Stimulated activated CD4-positive, alpha-beta T cell treated with anti-CD3 and anti-CD28 coated beads, Interleukin-12 subunit alpha, Interleukin-12 subunit beta, amount 100 ng/mL, for 4 hours (primary cell): ENCODE data around the gene SAG.

Experiments used
- DNase-seq: peaks from one replicate; pipeline ENCODE4 v3.0.0-alpha.2; 2020

SAG gene

DNA sequence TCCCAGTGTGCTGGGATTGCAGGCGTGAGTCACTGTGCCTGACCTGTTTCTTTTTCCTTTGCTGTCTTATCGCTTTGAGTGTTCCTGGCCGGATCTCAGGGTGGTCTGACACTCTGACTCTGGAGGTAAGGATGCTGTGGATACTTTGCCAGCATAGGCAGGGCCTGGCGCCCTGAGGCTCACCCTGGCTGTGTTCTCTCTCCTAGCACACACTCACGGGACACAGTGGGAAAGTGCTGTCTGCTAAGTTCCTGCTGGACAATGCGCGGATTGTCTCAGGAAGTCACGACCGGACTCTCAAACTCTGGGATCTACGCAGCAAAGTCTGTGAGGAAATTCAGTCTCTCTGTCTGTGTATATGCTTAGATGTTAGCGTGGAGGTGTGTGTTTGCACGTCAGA, 18.0 kb upstream of the SAG start:
- DNase-seq: no peak

DNA sequence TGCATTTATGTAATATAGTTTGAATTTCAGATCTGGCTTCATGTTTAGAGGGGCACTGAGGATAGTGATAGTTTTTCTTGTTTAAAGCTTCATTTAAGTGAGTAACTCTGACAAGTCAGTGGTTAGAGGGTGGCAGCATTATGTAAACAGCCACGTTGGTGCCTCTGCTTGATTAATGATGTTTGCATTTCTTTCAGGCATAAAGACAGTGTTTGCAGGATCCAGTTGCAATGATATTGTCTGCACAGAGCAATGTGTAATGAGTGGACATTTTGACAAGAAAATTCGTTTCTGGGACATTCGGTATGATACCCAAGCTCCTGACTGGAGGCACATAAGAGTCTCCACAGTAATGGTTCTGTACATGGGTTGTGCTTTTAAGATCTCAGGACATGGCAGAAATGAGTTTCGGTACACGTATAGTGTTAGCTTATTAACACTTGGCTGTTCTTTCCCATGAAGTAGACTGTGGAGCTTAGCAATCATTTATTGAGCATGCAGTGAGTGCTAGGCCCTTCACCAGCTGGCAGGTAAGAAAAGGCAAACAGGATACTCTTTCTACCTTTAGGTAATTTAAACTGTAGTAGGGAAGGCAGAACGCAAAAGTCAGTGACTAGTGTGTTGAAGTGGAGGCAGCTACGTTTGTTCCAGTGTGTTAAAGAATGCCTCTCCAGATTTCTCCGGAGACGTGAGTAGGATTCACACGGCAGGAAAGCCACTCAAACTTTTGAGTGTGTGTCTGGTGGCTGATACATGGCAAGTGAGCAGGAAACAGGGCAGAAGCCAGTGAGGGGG, 17.4 kb upstream of the SAG start:
- no peak for DNase-seq

DNA sequence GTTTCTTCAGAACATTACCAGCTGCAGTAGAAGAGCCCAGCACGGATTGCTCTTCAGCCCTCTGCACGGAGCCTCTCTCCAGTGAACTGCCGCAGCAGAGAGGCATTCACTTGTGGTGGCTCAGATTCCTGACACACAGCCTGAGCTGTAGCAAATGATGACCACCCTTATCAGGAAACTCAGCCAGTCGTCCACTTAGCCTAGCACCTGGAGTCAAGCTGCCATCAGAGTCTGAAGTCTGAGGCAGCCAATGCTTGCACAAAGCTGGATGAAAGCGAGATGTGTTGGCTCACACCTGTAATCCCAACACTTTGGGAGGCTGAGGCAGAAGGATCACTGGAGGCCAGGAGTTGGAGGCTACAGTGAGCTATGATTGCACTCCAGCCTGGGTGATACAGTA, 11.7 kb upstream of the SAG start:
- DNase-seq: no peak

DNA sequence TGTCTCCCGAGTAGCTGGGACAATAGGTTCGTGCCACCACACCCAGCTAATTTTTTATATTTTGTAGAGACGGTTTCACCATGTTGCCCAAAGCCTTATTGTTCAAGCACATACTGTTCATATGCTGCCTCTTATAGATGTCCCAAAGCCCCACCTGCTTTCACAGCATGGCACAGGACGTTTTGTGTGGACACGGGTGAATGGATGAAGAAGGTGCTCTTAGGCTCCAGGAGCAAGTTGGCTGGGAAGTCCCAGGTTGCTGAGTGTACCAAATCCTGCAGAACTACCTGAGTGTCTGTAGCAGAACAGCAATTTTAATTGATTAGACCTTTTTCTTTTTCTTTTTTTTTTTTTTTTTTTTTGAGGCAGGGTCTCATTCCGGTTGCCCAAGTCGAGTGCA, 10.5 kb upstream of the SAG start:
- DNase-seq: no peak

DNA sequence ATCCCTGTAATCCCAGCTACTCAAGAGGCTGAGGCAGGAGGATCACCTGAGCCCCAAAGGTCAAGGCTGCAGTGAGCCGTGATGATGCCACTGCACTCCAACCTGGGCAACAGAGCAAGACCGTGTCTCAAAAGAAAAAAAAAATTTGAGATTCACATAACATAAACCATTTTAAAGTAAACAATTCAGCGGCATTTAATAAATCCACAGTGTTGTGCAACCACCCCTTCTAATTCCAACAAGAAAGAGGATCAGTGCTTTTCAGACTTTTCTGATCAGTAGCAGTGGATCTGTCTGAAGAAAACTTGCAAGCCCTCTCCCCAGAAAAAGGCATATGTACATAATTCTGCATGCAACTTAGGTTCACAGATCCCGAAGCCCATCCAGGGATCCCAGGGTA, 7.2 kb upstream of the SAG start:
- DNase-seq: no peak

DNA sequence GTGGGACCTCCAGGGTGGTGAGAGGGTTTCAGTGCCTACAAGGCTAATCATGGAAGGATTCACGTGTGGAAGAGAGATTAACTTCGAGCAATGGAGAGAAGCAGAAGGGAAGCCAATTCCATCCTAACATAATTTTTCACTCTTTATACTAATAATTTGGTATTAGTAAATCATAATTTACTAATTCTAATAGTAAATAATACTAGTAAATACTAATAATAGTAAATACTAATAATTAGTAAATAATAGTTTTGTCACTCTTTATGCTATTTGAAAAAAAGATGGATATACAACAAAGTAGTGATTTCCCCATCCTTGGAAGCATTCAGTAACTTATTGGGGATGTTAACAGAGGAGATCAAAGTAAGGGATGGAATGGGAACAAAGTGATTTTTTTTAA, 6.4 kb upstream of the SAG start:
- no peak for DNase-seq

DNA sequence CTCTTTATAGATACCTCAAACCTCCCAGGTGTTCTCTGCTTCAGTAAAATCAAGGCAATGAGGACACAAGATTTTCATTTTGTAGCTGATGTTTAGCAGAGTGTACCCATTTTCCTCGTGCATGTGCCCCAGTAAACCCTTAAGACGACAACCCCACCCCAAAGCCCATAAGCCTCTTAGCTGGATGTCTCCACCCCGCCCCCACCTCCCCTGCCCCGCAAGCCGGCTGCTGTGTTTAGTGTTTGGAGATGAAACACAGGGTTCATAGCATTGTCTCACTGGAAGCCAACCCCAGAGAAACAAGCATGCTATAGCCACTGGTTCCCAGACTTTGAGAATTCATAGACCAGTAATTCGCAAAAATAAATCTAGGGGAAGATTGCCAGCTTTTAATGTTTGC, 5.8 kb upstream of the SAG start:
- no peak for DNase-seq

DNA sequence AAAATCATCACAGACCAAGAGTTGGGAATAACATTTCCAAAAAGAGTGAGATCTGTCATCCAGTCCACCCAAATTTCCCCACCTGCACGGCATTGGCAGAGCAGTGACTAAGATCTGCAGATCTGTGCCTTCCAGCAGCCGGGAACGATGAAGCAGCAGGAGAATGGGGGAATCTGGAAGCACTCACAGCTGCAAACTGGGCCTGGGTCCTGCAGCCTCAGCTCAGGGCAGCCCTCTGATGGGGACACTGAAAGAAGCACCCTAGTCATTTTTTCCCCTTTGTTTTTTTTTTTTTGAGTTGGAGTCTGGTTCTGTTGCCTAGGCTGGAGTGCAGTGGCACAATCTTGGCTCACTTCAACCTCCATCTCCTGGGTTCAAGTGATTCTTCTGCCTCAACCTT, 4.4 kb upstream of the SAG start:
- no peak for DNase-seq

DNA sequence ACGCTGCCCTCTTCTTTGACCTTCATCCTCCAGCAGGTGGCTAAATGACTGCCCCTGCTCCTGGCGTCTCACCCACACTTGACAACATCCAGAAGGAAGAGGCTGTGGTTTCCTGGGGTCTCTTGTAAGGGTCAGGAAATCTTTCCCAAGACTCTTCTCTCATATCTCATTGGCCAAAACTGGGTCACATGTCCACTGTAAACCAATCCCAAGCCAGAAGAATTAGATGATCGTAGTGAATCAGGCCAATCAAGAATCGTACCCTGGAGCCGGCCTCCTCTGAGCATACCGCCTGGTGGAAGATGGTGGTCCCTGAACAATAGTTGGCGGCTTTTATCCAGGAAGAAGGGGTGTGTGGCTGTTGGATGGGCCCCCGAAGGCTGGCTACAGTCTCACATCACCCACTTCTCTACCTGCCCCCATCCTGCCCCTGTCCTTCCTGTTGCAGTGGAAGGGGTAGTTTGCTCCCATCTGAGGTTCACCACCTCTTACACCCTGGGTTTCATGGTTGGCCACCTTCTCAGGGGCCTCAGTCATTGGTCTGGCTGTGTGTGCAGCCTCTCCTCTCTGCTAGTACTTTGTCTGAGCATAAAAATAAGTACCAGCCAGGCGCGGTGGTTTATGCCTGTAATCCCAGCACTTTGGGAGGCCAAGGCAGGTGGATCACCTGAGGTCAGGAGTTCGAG, 3.8 kb downstream of the SAG start:
- no peak for DNase-seq

DNA sequence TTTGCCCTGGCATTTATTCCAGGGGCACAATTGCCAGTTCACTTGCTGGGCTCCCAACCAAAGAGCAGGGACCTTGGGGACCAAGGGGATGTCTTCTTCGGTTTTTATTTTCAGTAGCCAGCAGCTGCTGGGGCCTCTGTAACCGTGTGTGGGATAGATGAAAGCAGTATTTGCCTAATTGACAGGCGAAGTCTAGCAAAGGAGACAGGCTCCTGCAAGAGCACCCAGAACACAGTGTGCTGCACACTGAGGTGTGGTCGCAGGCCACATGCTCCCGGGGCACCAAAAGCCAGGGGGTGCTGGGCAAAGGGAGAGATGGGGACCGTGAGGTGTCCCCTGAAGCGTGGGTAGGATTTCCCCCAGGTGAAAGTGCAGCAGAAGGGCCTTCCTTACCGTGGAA, 5.3 kb downstream of the SAG start:
- DNase-seq: no peak

DNA sequence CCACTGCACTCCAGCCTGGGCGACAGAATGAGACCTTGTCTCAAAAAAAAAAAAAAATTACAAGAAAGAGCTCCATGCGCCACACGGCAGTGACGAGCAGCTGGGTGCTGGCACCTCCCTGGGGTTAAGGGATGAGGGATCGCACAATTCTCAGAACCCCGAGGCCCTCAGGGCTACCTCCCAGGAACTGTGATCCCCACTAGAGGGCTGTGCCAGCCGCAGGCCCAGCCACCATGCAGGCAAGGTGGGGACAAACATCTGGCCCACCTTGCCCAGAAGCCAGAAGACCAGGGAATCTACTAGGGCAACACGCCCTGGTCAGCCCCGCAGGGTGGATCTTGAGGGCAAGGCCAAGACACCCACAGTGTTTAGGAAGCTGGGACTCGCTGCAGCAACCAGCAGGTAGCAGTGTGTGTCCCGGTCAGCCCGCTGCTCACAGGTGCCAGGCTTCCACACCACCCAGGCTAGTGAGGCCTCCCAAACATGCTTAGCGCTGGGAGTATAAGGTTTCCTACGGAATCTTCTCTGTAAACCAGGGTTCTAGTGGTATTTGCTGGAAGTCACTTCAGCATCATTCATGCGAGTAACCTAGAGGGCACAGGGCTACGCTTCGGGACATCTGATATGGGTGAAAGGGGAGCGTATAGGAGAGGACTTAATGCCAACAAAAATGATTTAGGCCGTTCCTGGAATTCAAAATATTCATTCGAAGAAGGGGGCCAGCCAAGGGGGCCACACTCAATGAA, 6.7 kb downstream of the SAG start:
- DNase-seq: no peak

DNA sequence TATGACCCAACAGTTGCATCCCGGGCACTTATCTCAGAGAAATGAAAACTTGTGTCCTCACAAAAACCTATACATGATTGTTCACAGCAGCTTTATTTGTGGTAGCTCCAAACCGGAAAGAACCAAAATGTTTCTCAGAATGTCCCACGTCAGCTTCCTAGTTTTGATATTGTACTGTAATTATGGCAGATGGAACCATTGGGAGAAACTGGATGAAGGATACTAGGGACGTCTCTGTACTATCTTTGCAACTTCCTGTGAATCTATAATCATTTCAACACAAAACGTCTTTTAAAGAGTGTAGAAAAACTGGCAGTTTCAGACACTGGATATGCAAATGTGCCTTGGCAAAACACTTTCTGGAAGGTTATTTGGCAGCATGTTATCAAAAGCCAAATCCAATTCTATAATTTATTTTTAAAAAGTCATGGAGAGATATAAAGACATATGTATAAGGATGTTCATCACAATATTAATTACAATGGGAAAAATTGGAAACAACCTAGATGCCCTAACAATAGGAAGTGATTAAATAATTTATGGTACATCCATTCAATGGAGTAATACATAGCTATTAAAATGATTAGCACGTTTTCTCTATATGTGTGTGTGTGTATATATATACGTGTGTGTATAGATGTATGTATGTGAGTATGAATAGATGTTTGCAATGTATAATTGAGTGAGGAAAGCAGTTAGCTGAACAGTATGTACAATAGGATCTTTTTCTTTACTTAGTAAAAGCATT, 9.8 kb downstream of the SAG start:
- no peak for DNase-seq

DNA sequence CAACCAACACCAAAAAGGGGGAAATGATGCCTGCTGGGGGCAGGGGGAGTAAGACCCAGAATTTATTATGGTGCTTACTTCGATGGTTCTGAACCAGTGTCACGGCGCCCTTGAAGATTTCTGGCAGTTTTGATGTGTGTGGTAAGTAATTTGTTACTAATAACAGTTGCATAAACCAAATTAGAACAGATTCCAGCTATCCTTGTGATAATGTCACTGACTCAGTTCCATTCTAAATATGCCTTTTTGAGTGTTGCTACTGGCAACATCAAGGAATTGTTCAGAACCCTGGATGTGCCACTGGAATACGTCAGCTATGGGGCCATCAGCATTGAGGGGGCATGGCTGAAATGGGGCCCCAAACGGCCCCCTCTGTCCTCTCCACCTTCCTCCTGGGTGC, 11.6 kb downstream of the SAG start:
- no peak for DNase-seq

DNA sequence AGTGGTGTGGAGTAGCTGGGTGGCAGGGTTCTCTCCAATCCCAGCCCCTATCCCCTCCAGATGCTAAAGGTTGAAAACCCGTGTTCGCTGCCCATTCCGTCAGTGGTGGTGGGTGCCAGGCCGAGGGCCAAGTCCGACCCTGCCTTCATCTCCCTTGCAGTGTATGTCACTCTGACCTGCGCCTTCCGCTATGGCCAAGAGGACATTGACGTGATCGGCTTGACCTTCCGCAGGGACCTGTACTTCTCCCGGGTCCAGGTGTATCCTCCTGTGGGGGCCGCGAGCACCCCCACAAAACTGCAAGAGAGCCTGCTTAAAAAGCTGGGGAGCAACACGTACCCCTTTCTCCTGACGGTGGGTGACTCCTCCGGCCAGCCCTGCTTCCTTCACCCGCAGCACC, 12.9 kb downstream of the SAG start:
- DNase-seq: no peak

DNA sequence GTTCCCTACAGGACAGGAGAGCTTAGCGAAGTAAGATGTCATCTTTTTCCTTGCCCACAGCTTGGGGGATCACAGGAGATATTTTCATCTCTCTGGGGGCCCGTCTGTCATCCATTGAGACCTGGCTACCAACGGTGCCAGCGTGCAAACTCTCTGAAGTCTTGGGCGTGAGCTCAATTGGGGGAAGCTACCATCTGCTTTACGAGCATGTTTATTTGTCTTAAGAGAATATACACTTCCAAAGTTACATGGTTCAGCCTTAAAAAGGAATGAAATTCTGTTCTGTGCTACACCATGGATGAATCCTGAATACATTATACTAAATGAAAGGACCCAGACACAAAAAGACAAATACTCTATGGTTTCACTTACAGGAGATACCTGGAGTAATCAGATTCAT, 13.6 kb downstream of the SAG start:
- no peak for DNase-seq

DNA sequence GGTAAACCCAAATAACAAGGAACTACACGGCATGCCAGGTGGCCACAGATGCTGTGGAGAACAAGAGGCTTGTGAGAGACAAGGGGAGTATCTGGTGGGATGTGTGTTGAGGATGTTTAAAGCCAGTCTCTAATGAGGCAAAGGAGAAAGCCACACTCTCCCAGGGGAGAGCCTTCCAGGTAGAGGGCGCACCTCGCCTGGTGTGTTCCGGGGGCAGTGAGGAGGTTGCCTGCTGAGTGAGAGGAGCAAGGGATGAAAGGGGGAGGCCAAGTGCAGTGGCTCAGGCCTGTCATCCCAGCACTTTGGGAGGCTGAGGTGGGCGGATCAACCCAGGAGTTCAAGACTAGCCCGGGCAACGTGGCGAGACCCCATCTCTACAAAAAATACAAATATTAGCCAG, 16.2 kb downstream of the SAG start:
- no peak for DNase-seq

DNA sequence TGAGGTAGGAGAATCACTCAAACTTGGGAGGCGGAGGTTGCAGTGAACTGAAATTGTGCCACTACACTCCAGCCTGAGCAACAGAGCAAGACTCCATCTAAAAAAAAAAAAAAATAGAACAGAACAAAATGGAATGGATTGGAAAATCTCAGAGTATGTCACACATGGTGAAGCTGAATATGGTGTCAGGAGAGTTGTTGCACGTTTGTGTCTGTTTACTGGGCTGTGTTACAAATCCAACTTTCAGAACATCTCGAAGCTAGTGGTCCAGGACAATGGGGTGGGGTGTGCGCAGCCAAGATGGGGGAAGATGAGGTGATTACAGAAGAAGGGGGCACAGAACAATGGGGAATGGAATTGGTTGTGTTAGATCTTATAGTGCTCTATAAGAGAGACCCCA, 17.6 kb downstream of the SAG start:
- DNase-seq: no peak

DNA sequence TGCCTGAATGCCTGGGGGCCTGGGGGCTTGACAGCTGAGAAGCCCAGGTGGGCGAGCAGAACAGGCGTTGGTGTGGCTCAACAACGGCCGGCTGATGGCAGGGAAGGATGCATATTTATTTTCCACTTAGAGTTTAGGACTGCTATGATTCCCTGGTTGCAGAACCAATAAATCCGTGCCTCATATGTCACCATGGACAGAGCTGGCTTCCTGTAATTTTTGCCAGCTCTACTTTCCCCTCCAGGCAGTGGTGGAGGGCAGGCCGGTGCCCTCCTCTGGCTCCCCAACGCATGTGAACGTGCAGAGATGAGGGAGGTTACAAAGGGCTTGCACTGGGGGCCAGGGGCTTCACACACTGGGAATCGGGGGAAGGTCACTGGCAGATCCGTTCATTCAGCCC, 18.2 kb downstream of the SAG start:
- no peak for DNase-seq

DNA sequence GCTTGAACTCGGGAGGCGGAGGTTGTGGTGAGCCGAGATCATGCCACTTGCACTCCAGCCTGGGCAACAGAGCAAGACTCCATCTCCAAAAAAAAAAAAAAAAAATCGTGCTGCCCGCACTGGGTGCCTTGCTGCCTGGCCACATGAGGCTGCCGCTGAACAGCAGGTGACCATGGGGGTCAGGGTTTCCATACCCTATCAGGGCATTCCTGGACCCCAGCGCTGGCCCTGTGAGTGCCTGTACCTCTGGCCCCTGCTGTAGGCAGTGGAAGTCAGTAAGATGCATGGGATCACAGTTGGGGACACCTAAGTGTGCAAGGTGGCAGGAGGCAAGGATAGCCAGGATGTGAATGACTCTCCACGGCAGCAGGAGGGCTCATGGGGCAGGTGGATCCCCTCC, 18.9 kb downstream of the SAG start:
- DNase-seq: no peak

DNA sequence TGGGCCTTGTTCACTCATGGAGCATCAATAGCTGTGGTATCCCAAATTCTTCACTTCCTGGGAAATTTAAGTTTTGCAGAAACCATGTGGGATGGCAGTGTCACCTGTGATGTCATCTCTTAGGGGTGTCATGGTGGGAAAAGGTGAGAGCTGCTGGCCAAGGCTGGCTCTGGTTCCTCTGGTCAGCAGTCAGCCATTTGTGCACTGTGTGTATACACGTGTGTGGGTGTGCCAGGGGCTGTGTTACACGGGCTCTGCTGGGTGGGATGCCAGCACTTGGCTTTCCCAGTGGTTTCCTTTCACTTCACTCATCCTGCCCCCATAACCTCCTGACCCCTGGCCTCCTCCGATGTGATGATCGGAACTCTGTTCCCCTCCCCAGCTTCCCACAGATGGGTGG, 21.3 kb downstream of the SAG start:
- no peak for DNase-seq

DNA sequence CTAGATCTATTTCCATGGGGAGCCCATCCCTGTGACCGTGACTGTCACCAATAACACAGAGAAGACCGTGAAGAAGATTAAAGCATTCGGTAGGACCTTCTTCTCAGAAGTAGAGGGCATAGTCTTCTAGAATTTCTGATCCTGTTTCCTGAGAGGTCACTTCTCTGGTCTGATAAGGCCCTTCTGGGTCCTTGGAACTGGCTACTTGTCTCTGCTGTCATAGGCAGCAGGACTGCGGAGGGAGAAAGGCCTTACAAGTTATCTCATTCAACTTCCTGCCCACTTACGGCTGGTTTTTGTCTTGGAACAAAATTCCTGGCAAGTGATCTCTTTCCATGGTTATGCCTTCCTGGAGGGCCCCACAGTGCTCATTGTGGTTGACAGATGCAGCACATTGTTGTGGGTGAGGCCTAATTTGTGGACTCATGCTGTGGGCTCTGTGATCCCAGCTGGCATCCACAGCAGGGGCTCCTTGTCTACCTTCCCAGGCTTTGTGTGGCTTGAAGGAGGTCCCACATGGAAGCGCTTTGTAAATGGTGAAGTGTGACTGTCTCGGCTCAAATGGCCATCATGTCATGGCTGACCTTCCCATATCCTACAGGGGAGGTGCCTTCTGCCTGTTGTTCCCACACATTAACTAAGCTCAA, 22.0 kb downstream of the SAG start:
- no peak for DNase-seq

DNA sequence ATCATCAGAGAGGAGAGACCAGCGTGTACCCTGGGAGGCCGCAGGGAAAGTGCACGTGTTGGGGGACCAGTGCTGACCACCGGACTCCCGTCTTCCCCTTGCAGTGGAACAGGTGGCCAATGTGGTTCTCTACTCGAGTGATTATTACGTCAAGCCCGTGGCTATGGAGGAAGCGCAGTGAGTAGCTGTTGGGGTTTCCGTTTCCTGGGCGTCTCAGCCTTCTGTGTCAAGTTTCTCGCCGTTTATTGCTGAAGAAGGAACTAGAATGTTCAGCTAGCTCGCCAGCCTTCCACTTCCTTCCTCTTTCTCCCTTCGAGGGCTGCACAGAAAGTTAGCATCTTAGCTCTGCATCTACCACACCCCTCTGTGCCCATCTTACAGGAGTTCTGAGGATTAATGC, 23.9 kb downstream of the SAG start:
- peak; percentile 42 for DNase-seq

DNA sequence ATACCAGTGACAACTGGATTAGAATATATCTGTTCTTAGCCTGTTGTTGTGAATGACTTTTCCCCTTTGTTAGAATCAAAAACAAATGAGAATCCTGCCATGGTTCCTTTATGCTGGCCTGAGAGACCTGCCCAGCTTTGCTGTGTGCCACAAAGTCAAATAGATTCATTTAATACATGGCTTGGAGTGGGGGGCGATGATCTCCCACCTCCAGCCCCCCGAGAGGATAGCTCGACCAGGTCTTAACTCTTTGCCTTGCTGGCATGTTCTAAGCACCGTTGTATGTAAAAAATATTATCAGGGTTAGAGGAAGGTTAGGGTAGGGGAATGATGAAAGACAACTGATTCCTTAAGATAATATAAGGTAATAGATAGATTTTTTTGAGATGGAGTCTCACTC, 24.5 kb downstream of the SAG start:
- DNase-seq: no peak
